HepG2 (cell line): ENCODE measurements around the gene NSUN2. TPM values are rescaled to one million over a fixed set of nuclear protein-coding genes. Genes with fewer than 3 reads are reported as not detected.

Experiments used
- AHR ChIP-seq: IDR thresholded peaks from 2 replicates; pipeline ENCODE4 v1.6.1; 2018; ENCODE audit warnings: missing genetic modification reagents, missing compliant biosample characterization
- CBFB ChIP-seq: sonication (generic); formaldehyde crosslinking; IDR thresholded peaks from 2 replicates; pipeline ENCODE4 v1.4.0; 2020; ENCODE audit warnings: missing genetic modification reagents
- GABPA ChIP-seq, 2 experiments: IDR thresholded peaks; 2 replicates each; pipeline ENCODE4 v1.6.1; 2011 to 2016; ENCODE audit warnings: low read depth in 2 of 2, low read length in 1 of 2, missing biosample characterization in 1 of 2, missing genetic modification characterization in 1 of 2
- GLMP ChIP-seq: sonication (generic); formaldehyde crosslinking; IDR thresholded peaks from 2 replicates; pipeline ENCODE4 v1.9.0; 2021; ENCODE audit warnings: missing genetic modification reagents, mild to moderate bottlenecking, borderline replicate concordance
- KLF9 ChIP-seq: IDR thresholded peaks from 2 replicates; pipeline ENCODE4 v1.6.1; 2016; ENCODE audit warnings: low read depth
- MNT ChIP-seq: fragments of 450-650 bp; IDR thresholded peaks from 2 replicates; pipeline ENCODE4 v1.6.1; 2016
- NONO ChIP-seq, 2 experiments: fragments of 450-650 bp in 1 of 2; sonication (generic) in 1 of 2; formaldehyde crosslinking in 1 of 2; IDR thresholded peaks in 1 of 2; conservative IDR thresholded peaks in 1 of 2; 2 replicates each; pipeline versions ENCODE4 v1.6.1 to v1.8.0; 2017 to 2022; ENCODE audit warnings: mild to moderate bottlenecking in 1 of 2, missing genetic modification reagents in 1 of 2, moderate library complexity in 1 of 2
- POLR2G ChIP-seq: fragments of 200-400 bp; formaldehyde crosslinking; IDR thresholded peaks from 2 replicates; pipeline ENCODE4 v1.6.1; 2018; ENCODE audit warnings: mild to moderate bottlenecking, low read depth, low read length, moderate library complexity
- SIN3A ChIP-seq: IDR thresholded peaks from 2 replicates; pipeline ENCODE4 v1.6.1; 2011; ENCODE audit warnings: low read depth, mild to moderate bottlenecking, control low read depth, low read length, borderline replicate concordance
- SIN3B ChIP-seq: fragments of 150-350 bp; IDR thresholded peaks from 2 replicates; pipeline ENCODE4 v1.6.1; 2014; ENCODE audit warnings: low read length
- SP4 ChIP-seq: sonication (generic); formaldehyde crosslinking; IDR thresholded peaks from 2 replicates; pipeline ENCODE4 v1.8.1; 2023; ENCODE audit warnings: mild to moderate bottlenecking, missing genetic modification reagents
- ZNF337 ChIP-seq: sonication (generic); formaldehyde crosslinking; IDR thresholded peaks from 2 replicates; pipeline ENCODE4 v1.5.1; 2020; ENCODE audit warnings: missing genetic modification reagents, low read depth, mild to moderate bottlenecking, borderline replicate concordance
- polyA plus RNA-seq, 8 experiments: library from polyadenylated mRNA; depleted of rRNA in 3 of 8; stranded (reverse) in 7 of 8; unstranded in 1 of 8; fragments of >200 nt; fragmentation: Illumina TruSeq in 4 of 8; extraction: Trizol in 4 of 8; gene quantifications; 2 replicates each; pipeline versions ENCODE4 v1.2.1 to v1.2.3, GENCODE V29; 2011 to 2016; ENCODE audit warnings: low read depth in 4 of 8, missing spikeins in 1 of 8, mixed read lengths in 1 of 8; ENCODE audit not compliant: insufficient read depth in 1 of 8
- total RNA-seq, 5 experiments: library from RNA; depleted of rRNA; stranded (reverse); fragments of >200 nt; fragmentation: Illumina TruSeq; extraction: Trizol; gene quantifications; 2 replicates each; pipeline ENCODE4 v1.2.3, GENCODE V29; 2016; ENCODE audit warnings: low read depth in 1 of 5
- TF ChIP-seq, protein P1 (sequence below): sonication (generic); formaldehyde crosslinking; IDR thresholded peaks from 2 replicates; pipeline ENCODE4 v1.4.0; 2020; ENCODE audit warnings: missing genetic modification reagents

Gene NSUN2
- total and polyA plus RNA-seq, 2 of the 13 experiments (the other 11 are each of a cell fraction or from before 2014, with no cell fraction given), result 51.7 to 69.1 TPM

GRCh38 chr5:6632888-6633468 lies at the start of gene NSUN2, which contains the start of gene SRD5A1 (continued):
- peak; percentile 84 for TF ChIP-seq MNT
- TF ChIP-seq GLMP (CRISPR knock-in tag), result no peak
- 0 out of 2 replicates have a peak, but pooled peaks have one; percentile 64 for TF ChIP-seq KLF9 (CRISPR knock-in tag)
- peak; percentile 36; the same call in 1 of the 2 replicates for TF ChIP-seq SIN3B
- TF ChIP-seq SP4 (CRISPR knock-in tag), result peak; percentile 60
- TF ChIP-seq AHR (CRISPR knock-in tag), result no peak
- peak; percentile 94; the same call in 1 of the 2 replicates for TF ChIP-seq ZNF337 (CRISPR knock-in tag)
- TF ChIP-seq SIN3A, result peak; percentile 71; the same call in 1 of the 2 replicates
- TF ChIP-seq CBFB (CRISPR knock-in tag), result 0 out of 2 replicates have a peak, but pooled peaks have one; percentile 54
- TF ChIP-seq GABPA (IDR thresholded peaks at IDR 0.05; ENCODE audit: low read depth, low read length), result peak; percentile 75
- TF ChIP-seq GABPA (CRISPR knock-in tag; IDR thresholded peaks at IDR 0.05; ENCODE audit: low read depth), result peak; percentile 92
- TF ChIP-seq NONO (IDR thresholded peaks at IDR 0.05), result no peak
- peak; percentile 47; the same call in 1 of the 2 replicates for TF ChIP-seq NONO (CRISPR knock-in tag; conservative IDR thresholded peaks at IDR 0.05)
- TF ChIP-seq POLR2G, result peak; percentile 91
- TF ChIP-seq, protein P1, sequence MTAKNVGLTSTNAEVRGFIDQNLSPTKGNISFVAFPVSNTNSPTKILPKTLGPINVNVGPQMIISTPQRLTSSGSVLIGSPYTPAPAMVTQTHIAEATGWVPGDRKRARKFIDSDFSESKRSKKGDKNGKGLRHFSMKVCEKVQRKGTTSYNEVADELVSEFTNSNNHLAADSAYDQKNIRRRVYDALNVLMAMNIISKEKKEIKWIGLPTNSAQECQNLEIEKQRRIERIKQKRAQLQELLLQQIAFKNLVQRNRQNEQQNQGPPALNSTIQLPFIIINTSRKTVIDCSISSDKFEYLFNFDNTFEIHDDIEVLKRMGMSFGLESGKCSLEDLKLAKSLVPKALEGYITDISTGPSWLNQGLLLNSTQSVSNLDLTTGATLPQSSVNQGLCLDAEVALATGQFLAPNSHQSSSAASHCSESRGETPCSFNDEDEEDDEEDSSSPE (CRISPR knock-in tag), result peak; percentile 52; the same call in 1 of the 2 replicates
